Neural cell (in vitro differentiated cells): ENCODE data around the gene RSPH9.

Source experiments
- EP300 ChIP-seq: fragments of 450-650 bp; conservative IDR thresholded peaks from 2 replicates; pipeline ENCODE4 v1.6.1; 2014; ENCODE audit warnings: antibody characterized with exemption, mild to moderate bottlenecking, moderate library complexity; ENCODE audit not compliant: poor library complexity, severe bottlenecking
- EZH2 ChIP-seq: fragments of 200-600, 300-800 bp; shearing (Covaris generic), sonication (generic); IDR thresholded peaks from 2 replicates; pipeline ENCODE4 v1.6.1; 2014; ENCODE audit warnings: antibody characterized with exemption, low read length, borderline replicate concordance, mild to moderate bottlenecking; ENCODE audit not compliant: insufficient read depth, poor library complexity, severe bottlenecking
- POLR2AphosphoS5 ChIP-seq: IDR thresholded peaks from 2 replicates; pipeline ENCODE4 v1.6.1; 2012
- RAD21 ChIP-seq: fragments of 450-650 bp; conservative IDR thresholded peaks from 2 replicates; pipeline ENCODE4 v1.6.1; 2014; ENCODE audit warnings: antibody characterized with exemption, mild to moderate bottlenecking, moderate library complexity

GRCh38 chr6:43707269-43707668 lies 62.4 kb downstream of the RSPH9 start:
- no peak for TF ChIP-seq EZH2
- no peak for TF ChIP-seq EP300
- TF ChIP-seq RAD21: no peak
- TF ChIP-seq POLR2AphosphoS5: no peak
